Measurements from ENCODE around the gene DCST1. TPM values are rescaled to one million over a fixed set of nuclear protein-coding genes. Genes with fewer than 3 reads are reported as not detected.

DCST1 gene
- total and polyA plus RNA-seq, 2 of the 8 experiments (the other 6 are each of a cell fraction or from before 2014, with no cell fraction given): not detected

- no peaks in the 10 kb centered on the region for H4K20me1 ChIP-seq (replicated peaks in 1 of 2; ENCODE audit: control insufficient read depth in 1 of 2, insufficient read depth in 2 of 2, low read length in 2 of 2)
- H3K56ac ChIP-seq (replicated peaks; ENCODE audit: insufficient read length, low read depth, low read length): no peak overlapping the region
- H3K23me2 ChIP-seq (ENCODE audit: low read depth, low read length): no peaks in the 10 kb centered on the region
- no peak overlapping the region for H3K9ac ChIP-seq (replicated peaks in 1 of 4; ENCODE audit: extremely low read depth in 1 of 4, low read depth in 3 of 4, low read length in 3 of 4)
- H4K8ac ChIP-seq (ENCODE audit: extremely low read depth, insufficient read depth, low read length): no peak overlapping the region
- H3K4ac ChIP-seq (replicated peaks; ENCODE audit: insufficient read length, low read depth, low read length): no peak overlapping the region
- no peak overlapping the region for H3K4me3 ChIP-seq (ENCODE audit: extremely low read depth in 1 of 4, insufficient read depth in 2 of 4, low read depth in 3 of 4, low read length in 4 of 4)
- no peak for DNase-seq (ENCODE audit: low read depth in 1 of 2, low spot score in 2 of 2)
- H2BK120ac ChIP-seq (replicated peaks; ENCODE audit: low read depth, low read length): no peak overlapping the region
- H3K14ac ChIP-seq (ENCODE audit: insufficient read length): no peak overlapping the region
- no peak overlapping the region for H3K18ac ChIP-seq (ENCODE audit: extremely low read depth, low read length)
- WGBS, 2 experiments (ENCODE audit: extremely low coverage in 1 of 2, insufficient coverage in 1 of 2, insufficient read length in 1 of 2, insufficient replicate concordance in 2 of 2, low coverage in 1 of 2, low lambda C conversion rate in 2 of 2, missing lambda C conversion rate in 1 of 2): 76% methylated on average over 4 of the region's 4 CpGs; no CpG with 5 or more reads in 1 of the 2 experiments
- H2BK12ac ChIP-seq (ENCODE audit: low read depth, low read length): no peak overlapping the region
- no peak overlapping the region for H4K91ac ChIP-seq (replicated peaks; ENCODE audit: insufficient read length, low read length)
- no peak overlapping the region for H2BK20ac ChIP-seq (ENCODE audit: low read length)
- ChIA-PET POLR2A (ENCODE audit: partially characterized antibody) (interaction anchor here (1.6 to 8.8 kb wide), 2 partner anchors 19 to 26 kb away, joined by 3 to 60 read pairs; no protein-coding TSS in a partner anchor), CTCF (ENCODE audit: partially characterized antibody) (interaction anchor here (1.2 to 32.4 kb wide), 9 partner anchors 8 to 52 kb away, joined by 3 to 907 read pairs (median 11); partner anchors contain the start of genes ADAM15, DCST1, DCST2 and EFNA3)
- no peaks in the 10 kb centered on the region for H3K79me2 ChIP-seq (ENCODE audit: control insufficient read depth in 1 of 2, insufficient read depth in 2 of 2, low read length in 2 of 2)
- H2BK15ac ChIP-seq (ENCODE audit: low read length): peak overlapping the region; percentile 63; the same call in 1 of the 2 replicates
- H3K9me3 ChIP-seq (ENCODE audit: insufficient read depth in 2 of 2, low read depth in 1 of 2, low read length in 1 of 2): no peaks in the 10 kb centered on the region
- no peak overlapping the region for H2BK5ac ChIP-seq (ENCODE audit: low read depth, low read length)
- H2AFZ ChIP-seq (ENCODE audit: low read length): no peak overlapping the region
- peaks cover 0 to 2% (median 0%) of the 10 kb centered on the region in 4 experiments; a peak in 3 of 7 replicates for H3K27me3 ChIP-seq (replicated peaks in 1 of 4; ENCODE audit: control insufficient read depth in 3 of 4, extremely low read depth in 1 of 4, insufficient read depth in 3 of 4, low read length in 3 of 4)
- no peak overlapping the region for H3K23ac ChIP-seq (ENCODE audit: insufficient read length)
- H2AK5ac ChIP-seq (ENCODE audit: low read depth, low read length): no peak overlapping the region
- no peak overlapping the region for H4K5ac ChIP-seq (ENCODE audit: insufficient read length, low read depth, low read length)
- FAIRE-seq: no peak
- H3K27ac ChIP-seq (ENCODE audit: low read depth, low read length): no peak overlapping the region
- H3K4me1 ChIP-seq (replicated peaks in 1 of 4; ENCODE audit: control insufficient read depth in 3 of 4, insufficient read depth in 4 of 4, low read length in 3 of 4): no peaks in the 10 kb centered on the region
- H3K4me2 ChIP-seq (ENCODE audit: insufficient read depth in 1 of 2, low read depth in 2 of 2, low read length in 2 of 2): no peak overlapping the region
- H3K36me3 ChIP-seq (ENCODE audit: control insufficient read depth in 2 of 4, insufficient read depth in 4 of 4, low read length in 3 of 4): no peaks in the 10 kb centered on the region
- no peaks in the 10 kb centered on the region; the same call in 1 of the 2 replicates for H3K79me1 ChIP-seq (ENCODE audit: low read depth, low read length)
- TF ChIP-seq GABPA (IDR thresholded peaks at IDR 0.05; ENCODE audit: borderline replicate concordance, insufficient read depth, low read length) (no peak), BRCA1 (IDR thresholded peaks at IDR 0.05; ENCODE audit: low read depth, low read length) (no peak), KDM5A (IDR thresholded peaks at IDR 0.05; ENCODE audit: low read length) (no peak), POU5F1 (IDR thresholded peaks at IDR 0.05; ENCODE audit: low read depth, low read length) (no peak), CHD1 (IDR thresholded peaks at IDR 0.05; ENCODE audit: low read depth, low read length) (no peak), SP4 (IDR thresholded peaks at IDR 0.05; ENCODE audit: low read length) (no peak), E2F6 (IDR thresholded peaks at IDR 0.05) (no peak), RNF2 (IDR thresholded peaks at IDR 0.05; ENCODE audit: borderline replicate concordance, low read depth, low read length, missing control alignments, poor library complexity, severe bottlenecking) (no peak), CBX8 (IDR thresholded peaks at IDR 0.05; ENCODE audit: borderline replicate concordance, low read depth, low read length) (no peak), JUN (IDR thresholded peaks at IDR 0.05; ENCODE audit: low read depth, low read length) (no peak), ATF3 (IDR thresholded peaks at IDR 0.05; ENCODE audit: insufficient read depth, low read depth, low read length) (no peak), SAP30 (IDR thresholded peaks at IDR 0.05; ENCODE audit: insufficient read depth, insufficient replicate concordance, low read length) (no peak)
Measured at GRCh38 chr1:155039308-155039669, 5.7 kb downstream of the DCST1 start.
